ENCODE data around the gene ABHD16A.

Gene ABHD16A

DNA sequence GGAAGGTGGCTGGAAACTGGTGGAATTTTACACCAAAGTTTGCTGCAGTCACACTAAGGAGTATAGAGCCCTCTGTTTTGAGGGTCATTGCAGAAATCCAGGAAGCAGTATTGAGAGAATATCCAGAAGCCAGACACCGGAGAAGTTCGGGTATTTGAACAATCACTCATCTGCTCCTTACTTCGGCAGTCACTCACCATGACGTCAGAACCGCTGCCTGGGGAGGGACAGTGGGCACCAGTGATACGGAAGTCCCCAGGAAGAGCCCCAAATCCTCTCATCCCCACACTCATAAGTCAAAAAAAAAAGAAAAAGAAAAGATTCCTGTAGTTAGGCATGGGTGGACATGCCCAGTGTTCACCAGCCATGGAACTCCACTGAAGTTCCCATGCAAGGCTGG lies 26.2 kb downstream of the ABHD16A start:
- no peak for DNase-seq
- Histone ChIP-seq H3K9me3 (ENCODE audit: severe bottlenecking) (no peaks in the 10 kb centered on the region), H3K4me3 (ENCODE audit: low read depth, low read length) (no peak overlapping the region), H3K27me3 (ENCODE audit: insufficient read depth, low read depth, severe bottlenecking) (no peaks in the 10 kb centered on the region), H3K36me3 (peaks cover 20% of the 10 kb centered on the region), H3K27ac (no peak overlapping the region)
- TF ChIP-seq, protein P1, sequence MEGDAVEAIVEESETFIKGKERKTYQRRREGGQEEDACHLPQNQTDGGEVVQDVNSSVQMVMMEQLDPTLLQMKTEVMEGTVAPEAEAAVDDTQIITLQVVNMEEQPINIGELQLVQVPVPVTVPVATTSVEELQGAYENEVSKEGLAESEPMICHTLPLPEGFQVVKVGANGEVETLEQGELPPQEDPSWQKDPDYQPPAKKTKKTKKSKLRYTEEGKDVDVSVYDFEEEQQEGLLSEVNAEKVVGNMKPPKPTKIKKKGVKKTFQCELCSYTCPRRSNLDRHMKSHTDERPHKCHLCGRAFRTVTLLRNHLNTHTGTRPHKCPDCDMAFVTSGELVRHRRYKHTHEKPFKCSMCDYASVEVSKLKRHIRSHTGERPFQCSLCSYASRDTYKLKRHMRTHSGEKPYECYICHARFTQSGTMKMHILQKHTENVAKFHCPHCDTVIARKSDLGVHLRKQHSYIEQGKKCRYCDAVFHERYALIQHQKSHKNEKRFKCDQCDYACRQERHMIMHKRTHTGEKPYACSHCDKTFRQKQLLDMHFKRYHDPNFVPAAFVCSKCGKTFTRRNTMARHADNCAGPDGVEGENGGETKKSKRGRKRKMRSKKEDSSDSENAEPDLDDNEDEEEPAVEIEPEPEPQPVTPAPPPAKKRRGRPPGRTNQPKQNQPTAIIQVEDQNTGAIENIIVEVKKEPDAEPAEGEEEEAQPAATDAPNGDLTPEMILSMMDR (IDR thresholded peaks at IDR 0.05; ENCODE audit: low read depth, low read length): no peak

DNA sequence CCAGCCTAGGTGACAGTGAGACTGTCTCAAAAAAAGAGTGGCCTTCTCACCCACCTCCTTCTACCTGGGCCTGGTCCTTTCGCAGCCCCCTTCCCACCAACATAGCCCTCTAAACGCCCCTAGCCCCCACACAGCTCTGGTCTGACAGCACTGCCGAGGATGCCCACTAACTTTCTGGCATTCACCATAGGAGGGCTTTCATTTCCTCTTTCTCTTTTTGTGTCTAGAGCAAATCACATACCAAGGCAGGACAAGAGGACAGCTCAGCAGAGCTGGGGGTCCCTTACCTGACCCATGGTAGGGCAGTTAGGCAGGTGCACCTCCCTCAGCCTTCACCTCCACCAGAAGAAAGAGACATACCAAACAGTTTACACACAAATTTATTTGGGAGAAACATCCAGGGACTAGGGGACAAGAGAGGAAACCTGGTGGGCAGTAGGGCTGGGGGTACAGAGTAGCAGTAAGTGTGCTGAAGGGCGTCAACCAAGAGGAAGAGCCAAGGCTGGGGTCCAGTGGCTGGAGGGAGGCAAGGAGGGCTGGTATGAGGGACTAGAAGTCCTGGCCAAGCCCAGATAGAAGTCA lies 26.7 kb downstream of the ABHD16A start:
- H3K4me3 ChIP-seq (ENCODE audit: low read depth, low read length): no peak overlapping the region
- H3K27ac ChIP-seq: no peak overlapping the region
- no peaks in the 10 kb centered on the region for H3K27me3 ChIP-seq (ENCODE audit: insufficient read depth, low read depth, severe bottlenecking)
- TF ChIP-seq, protein P1 (IDR thresholded peaks at IDR 0.05; ENCODE audit: low read depth, low read length): no peak
- H3K36me3 ChIP-seq: peaks cover 25% of the 10 kb centered on the region
- no peak for DNase-seq
- no peaks in the 10 kb centered on the region for H3K9me3 ChIP-seq (ENCODE audit: severe bottlenecking)

DNA sequence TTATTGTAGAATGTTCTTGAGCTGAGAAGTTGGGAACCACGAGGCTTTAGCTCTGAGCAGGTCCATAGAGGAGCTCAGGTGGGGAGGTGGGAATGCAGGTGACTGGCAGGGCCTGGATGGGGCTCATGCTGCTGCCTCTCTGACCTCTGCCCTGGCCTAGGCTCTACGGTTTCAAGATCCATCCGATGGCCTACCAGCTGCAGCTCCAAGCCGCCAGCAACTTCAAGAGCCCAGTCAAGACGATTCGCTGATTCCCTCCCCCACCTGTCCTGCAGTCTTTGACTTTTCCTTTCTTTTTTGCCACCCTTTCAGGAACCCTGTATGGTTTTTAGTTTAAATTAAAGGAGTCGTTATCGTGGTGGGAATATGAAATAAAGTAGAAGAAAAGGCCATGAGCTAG lies 33.4 kb downstream of the ABHD16A start, which contains the start of gene LY6G5B:
Gene LY6G5B, plus strand, starts transcription at position 301 of the 400 bp plus-strand sequence. CDS start 975 bp downstream, outside the sequence.
- Histone ChIP-seq H3K36me3 (peaks cover 77% of the 10 kb centered on the region), H3K4me3 (ENCODE audit: low read depth, low read length) (no peak within 1 kb of the TSS), H3K27ac (no peak within 1 kb of the TSS), H3K27me3 (ENCODE audit: insufficient read depth, low read depth, severe bottlenecking) (no peaks in the 10 kb centered on the region), H3K9me3 (ENCODE audit: severe bottlenecking) (no peaks in the 10 kb centered on the region)
- TF ChIP-seq, protein P1 (IDR thresholded peaks at IDR 0.05; ENCODE audit: low read depth, low read length): no peak
- DNase-seq: no peak

DNA sequence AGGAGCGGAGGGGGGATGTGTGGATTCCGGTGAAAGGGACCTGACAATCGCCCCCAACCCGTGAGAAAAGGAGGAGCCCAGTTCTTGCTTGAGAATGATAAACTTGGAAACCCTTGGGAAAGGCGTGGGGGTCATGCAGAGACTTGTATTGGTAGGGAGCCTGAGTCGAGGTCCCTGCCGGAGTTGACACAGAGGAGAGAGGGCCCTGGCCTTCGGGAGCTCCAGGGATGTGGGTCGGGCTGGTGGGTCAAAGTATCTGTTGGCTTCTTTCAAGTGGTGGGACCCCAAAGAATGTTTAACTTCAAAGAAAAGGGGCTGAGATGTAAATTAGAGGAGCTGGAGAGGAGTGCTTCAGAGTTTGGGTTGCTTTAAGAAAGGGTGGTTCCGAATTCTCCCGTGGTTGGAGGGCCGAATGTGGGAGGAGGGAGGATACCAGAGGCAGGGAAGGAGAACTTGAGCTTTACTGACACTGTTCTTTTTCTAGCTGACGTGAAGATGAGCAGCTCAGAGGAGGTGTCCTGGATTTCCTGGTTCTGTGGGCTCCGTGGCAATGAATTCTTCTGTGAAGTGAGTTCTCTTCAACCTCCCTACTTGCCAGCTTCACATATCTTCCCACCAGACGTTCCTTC lies 36.7 kb downstream of the ABHD16A start:
- H3K9me3 ChIP-seq (ENCODE audit: severe bottlenecking): no peaks in the 10 kb centered on the region
- H3K36me3 ChIP-seq: peaks cover 80% of the 10 kb centered on the region
- TF ChIP-seq, protein P1 (IDR thresholded peaks at IDR 0.05; ENCODE audit: low read depth, low read length): no peak
- no peak for DNase-seq
- peak overlapping the region; percentile 79 for H3K4me3 ChIP-seq (ENCODE audit: low read depth, low read length)
- H3K27me3 ChIP-seq (ENCODE audit: insufficient read depth, low read depth, severe bottlenecking): no peaks in the 10 kb centered on the region
- peak overlapping the region; percentile 99 for H3K27ac ChIP-seq

DNA sequence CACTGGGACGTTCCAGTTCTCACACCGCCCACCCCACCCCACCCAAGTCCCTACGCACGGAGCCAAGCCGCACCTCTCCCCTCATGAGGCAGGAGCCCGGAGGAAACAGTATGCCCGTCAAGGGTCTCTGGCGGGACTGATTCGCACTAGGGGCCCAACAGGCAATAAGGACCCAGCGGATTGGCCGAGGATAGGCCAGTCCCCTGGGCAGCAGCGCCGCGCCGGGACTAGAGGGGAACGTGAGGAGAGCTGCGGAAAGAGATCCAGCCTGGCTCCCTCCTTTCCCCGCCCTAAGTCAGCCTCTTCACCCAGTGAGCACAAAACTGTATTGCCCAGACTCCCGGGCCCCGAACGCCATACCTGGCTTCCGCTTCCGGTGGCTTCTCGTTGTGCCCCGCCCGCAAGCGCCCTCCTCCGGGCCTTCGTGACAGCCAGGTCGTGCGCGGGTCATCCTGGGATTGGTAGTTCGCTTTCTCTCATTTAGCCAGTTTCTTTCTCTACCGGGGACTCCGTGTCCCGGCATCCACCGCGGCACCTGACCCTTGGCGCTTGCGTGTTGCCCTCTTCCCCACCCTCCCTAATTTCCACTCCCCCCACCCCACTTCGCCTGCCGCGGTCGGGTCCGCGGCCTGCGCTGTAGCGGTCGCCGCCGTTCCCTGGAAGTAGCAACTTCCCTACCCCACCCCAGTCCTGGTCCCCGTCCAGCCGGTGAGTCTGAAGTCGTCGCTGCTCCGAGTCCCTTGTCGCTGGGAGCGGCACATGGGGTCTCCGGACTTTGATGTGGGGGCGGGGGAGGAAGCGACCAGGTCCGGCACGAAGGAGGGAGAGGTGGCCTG lies 37.4 kb downstream of the ABHD16A start, which contains the start of gene CSNK2B:
Gene CSNK2B, plus strand, starts transcription at position 580 of the 836 bp plus-strand sequence. CDS start 752 bp downstream, outside the sequence.
- H3K9me3 ChIP-seq (ENCODE audit: severe bottlenecking): no peaks in the 10 kb centered on the region
- no peaks in the 10 kb centered on the region for H3K27me3 ChIP-seq (ENCODE audit: insufficient read depth, low read depth, severe bottlenecking)
- H3K36me3 ChIP-seq: peaks cover 75% of the 10 kb centered on the region
- peak; percentile 100 for DNase-seq
- H3K4me3 ChIP-seq (ENCODE audit: low read depth, low read length): peak within 1 kb of the TSS; percentile 79
- peak within 1 kb of the TSS; percentile 99 for H3K27ac ChIP-seq
- TF ChIP-seq, protein P1 (IDR thresholded peaks at IDR 0.05; ENCODE audit: low read depth, low read length): peak; percentile 2; the same call in 1 of the 2 replicates

Data from WERI-Rb-1 (cell line).